ENCODE measurements around the gene EGR1.
A peak's percentile ranks its signal among the peaks of the same experiment; 100 is the strongest.

Gene EGR1

GRCh38 chr5:138465261-138466124, at the start of gene EGR1:
Gene EGR1, plus strand, starts transcription at chr5:138465479. Its CDS starts 283 bp downstream, at chr5:138465762.
- DNase-seq (ENCODE audit: low spot score): peak; percentile 94

- DNase-seq (ENCODE audit: low spot score): no peak
Measured at GRCh38 chr5:138418444-138418843, 46.8 kb upstream of the EGR1 start.

- DNase-seq (ENCODE audit: low spot score): no peak
Measured at GRCh38 chr5:138425079-138425478, 40.2 kb upstream of the EGR1 start.

- no peak for DNase-seq (ENCODE audit: low spot score)
Measured at GRCh38 chr5:138435943-138436342, 29.3 kb upstream of the EGR1 start.

GRCh38 chr5:138438003-138438723, 27.1 kb upstream of the EGR1 start:
- no peak for DNase-seq (ENCODE audit: low spot score)

- peak; percentile 27 for DNase-seq (ENCODE audit: low spot score)
Measured at GRCh38 chr5:138438724-138439476, 26.4 kb upstream of the EGR1 start, which contains the start of gene REEP2. Gene REEP2, plus strand, starts transcription at chr5:138439057. Its CDS starts 152 bp downstream, at chr5:138439209.

- no peak for DNase-seq (ENCODE audit: low spot score)
Measured at GRCh38 chr5:138439477-138440158, 25.7 kb upstream of the EGR1 start.

GRCh38 chr5:138440159-138441073, 24.9 kb upstream of the EGR1 start:
- DNase-seq (ENCODE audit: low spot score): no peak

- no peak for DNase-seq (ENCODE audit: low spot score)
Measured at GRCh38 chr5:138441221-138441620, 24.1 kb upstream of the EGR1 start.

- DNase-seq (ENCODE audit: low spot score): no peak
Measured at GRCh38 chr5:138444078-138444773, 21.1 kb upstream of the EGR1 start.

GRCh38 chr5:138444774-138445546, 20.3 kb upstream of the EGR1 start:
- no peak for DNase-seq (ENCODE audit: low spot score)

- no peak for DNase-seq (ENCODE audit: low spot score)
Measured at GRCh38 chr5:138445547-138446271, 19.6 kb upstream of the EGR1 start.

- DNase-seq (ENCODE audit: low spot score): no peak
Measured at GRCh38 chr5:138448070-138448469, 17.2 kb upstream of the EGR1 start.

- DNase-seq (ENCODE audit: low spot score): no peak
Measured at GRCh38 chr5:138448481-138449398, 16.5 kb upstream of the EGR1 start.

GRCh38 chr5:138449501-138450239, 15.6 kb upstream of the EGR1 start:
- DNase-seq (ENCODE audit: low spot score): peak; percentile 62

- no peak for DNase-seq (ENCODE audit: low spot score)
Measured at GRCh38 chr5:138450971-138451370, 14.3 kb upstream of the EGR1 start.

GRCh38 chr5:138452720-138453119, 12.6 kb upstream of the EGR1 start:
- no peak for DNase-seq (ENCODE audit: low spot score)
